SK-N-SH (cell line): Measurements from ENCODE around the gene HEXIM1.

Experiments
- EZH2phosphoT487 ChIP-seq: fragments of 200-600 bp; sonication (generic); IDR thresholded peaks from 2 replicates; pipeline ENCODE4 v1.6.1; 2017; ENCODE audit warnings: low read depth, mixed run types, mild to moderate bottlenecking, antibody characterized with exemption, moderate library complexity, borderline replicate concordance
- JUND ChIP-seq: IDR thresholded peaks from 2 replicates; pipeline ENCODE4 v1.4.0; 2012
- POLR2AphosphoS5 ChIP-seq: IDR thresholded peaks from 2 replicates; pipeline ENCODE4 v1.6.1; 2012; ENCODE audit warnings: low read depth, low read length
- SMC3 ChIP-seq: IDR thresholded peaks from 2 replicates; pipeline ENCODE4 v1.6.1; 2012; ENCODE audit warnings: low read depth, low read length, improper control_type of control experiment
- YY1 ChIP-seq: IDR thresholded peaks from 2 replicates; pipeline ENCODE4 v1.4.0; 2012; ENCODE audit warnings: low read depth, mild to moderate bottlenecking
- TF ChIP-seq, protein P1 (sequence below): IDR thresholded peaks from 2 replicates; pipeline ENCODE4 v1.6.1; 2012; ENCODE audit warnings: mild to moderate bottlenecking, low read depth, low read length, moderate library complexity
- TF ChIP-seq, protein P2 (sequence below): IDR thresholded peaks from 2 replicates; pipeline ENCODE4 v1.4.0; 2012; ENCODE audit warnings: low read depth
- TF ChIP-seq, protein P3 (sequence below): fragments of 200-600 bp; sonication (generic); IDR thresholded peaks from 2 replicates; pipeline ENCODE4 v1.6.1; 2017; ENCODE audit warnings: antibody characterized with exemption, mild to moderate bottlenecking, moderate library complexity
- TF ChIP-seq, protein P4 (sequence below): IDR thresholded peaks from 2 replicates; pipeline ENCODE4; 2012

DNA sequence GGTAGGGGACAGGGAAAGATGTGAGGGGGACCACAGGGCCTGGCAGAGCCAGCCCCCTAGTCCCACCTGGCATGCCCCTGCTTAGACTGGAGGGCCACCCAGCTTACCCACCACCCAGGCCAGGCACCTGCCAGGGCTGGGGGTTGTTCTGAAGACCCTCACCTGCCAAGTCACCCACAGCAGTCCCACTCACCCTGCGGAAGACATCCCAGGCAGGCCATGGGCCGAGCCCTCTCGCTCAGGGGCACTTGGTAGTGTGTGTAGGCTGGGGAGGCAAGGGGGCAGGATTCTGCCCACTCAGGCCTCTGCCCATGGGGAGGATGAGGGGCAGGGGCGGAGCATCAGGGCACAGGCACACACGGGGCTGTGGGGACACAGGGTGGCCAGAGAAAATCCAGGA lies 19.9 kb upstream of the HEXIM1 start:
- no peak for TF ChIP-seq YY1
- TF ChIP-seq, protein P1, sequence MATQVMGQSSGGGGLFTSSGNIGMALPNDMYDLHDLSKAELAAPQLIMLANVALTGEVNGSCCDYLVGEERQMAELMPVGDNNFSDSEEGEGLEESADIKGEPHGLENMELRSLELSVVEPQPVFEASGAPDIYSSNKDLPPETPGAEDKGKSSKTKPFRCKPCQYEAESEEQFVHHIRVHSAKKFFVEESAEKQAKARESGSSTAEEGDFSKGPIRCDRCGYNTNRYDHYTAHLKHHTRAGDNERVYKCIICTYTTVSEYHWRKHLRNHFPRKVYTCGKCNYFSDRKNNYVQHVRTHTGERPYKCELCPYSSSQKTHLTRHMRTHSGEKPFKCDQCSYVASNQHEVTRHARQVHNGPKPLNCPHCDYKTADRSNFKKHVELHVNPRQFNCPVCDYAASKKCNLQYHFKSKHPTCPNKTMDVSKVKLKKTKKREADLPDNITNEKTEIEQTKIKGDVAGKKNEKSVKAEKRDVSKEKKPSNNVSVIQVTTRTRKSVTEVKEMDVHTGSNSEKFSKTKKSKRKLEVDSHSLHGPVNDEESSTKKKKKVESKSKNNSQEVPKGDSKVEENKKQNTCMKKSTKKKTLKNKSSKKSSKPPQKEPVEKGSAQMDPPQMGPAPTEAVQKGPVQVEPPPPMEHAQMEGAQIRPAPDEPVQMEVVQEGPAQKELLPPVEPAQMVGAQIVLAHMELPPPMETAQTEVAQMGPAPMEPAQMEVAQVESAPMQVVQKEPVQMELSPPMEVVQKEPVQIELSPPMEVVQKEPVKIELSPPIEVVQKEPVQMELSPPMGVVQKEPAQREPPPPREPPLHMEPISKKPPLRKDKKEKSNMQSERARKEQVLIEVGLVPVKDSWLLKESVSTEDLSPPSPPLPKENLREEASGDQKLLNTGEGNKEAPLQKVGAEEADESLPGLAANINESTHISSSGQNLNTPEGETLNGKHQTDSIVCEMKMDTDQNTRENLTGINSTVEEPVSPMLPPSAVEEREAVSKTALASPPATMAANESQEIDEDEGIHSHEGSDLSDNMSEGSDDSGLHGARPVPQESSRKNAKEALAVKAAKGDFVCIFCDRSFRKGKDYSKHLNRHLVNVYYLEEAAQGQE: no peak
- TF ChIP-seq, protein P2, sequence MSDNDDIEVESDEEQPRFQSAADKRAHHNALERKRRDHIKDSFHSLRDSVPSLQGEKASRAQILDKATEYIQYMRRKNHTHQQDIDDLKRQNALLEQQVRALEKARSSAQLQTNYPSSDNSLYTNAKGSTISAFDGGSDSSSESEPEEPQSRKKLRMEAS: no peak
- TF ChIP-seq, protein P3, sequence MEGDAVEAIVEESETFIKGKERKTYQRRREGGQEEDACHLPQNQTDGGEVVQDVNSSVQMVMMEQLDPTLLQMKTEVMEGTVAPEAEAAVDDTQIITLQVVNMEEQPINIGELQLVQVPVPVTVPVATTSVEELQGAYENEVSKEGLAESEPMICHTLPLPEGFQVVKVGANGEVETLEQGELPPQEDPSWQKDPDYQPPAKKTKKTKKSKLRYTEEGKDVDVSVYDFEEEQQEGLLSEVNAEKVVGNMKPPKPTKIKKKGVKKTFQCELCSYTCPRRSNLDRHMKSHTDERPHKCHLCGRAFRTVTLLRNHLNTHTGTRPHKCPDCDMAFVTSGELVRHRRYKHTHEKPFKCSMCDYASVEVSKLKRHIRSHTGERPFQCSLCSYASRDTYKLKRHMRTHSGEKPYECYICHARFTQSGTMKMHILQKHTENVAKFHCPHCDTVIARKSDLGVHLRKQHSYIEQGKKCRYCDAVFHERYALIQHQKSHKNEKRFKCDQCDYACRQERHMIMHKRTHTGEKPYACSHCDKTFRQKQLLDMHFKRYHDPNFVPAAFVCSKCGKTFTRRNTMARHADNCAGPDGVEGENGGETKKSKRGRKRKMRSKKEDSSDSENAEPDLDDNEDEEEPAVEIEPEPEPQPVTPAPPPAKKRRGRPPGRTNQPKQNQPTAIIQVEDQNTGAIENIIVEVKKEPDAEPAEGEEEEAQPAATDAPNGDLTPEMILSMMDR: no peak
- TF ChIP-seq POLR2AphosphoS5: no peak
- TF ChIP-seq SMC3: no peak
- TF ChIP-seq EZH2phosphoT487: no peak
- TF ChIP-seq JUND: no peak
- TF ChIP-seq, protein P4, sequence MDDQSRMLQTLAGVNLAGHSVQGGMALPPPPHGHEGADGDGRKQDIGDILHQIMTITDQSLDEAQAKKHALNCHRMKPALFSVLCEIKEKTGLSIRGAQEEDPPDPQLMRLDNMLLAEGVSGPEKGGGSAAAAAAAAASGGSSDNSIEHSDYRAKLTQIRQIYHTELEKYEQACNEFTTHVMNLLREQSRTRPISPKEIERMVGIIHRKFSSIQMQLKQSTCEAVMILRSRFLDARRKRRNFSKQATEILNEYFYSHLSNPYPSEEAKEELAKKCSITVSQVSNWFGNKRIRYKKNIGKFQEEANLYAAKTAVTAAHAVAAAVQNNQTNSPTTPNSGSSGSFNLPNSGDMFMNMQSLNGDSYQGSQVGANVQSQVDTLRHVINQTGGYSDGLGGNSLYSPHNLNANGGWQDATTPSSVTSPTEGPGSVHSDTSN: no peak
